Fibroblast of upper back skin (primary cell): Measurements from ENCODE around the gene ADARB2.

Experiments
- DNase-seq: peaks from one replicate; pipeline ENCODE4 v3.0.0-alpha.2; 2013

ADARB2 gene

GRCh38 chr10:1208366-1209311 is 528.7 kb downstream of the ADARB2 start:
- no peak for DNase-seq

- DNase-seq = no peak
These were observed 530.7 kb downstream of the ADARB2 start for GRCh38 chr10:1206601-1207000.

GRCh38 chr10:1206101-1206500 is 531.2 kb downstream of the ADARB2 start:
- no peak for DNase-seq

GRCh38 chr10:1205450-1206030 is 531.8 kb downstream of the ADARB2 start:
- no peak for DNase-seq

- no peak for DNase-seq
These were observed 532.6 kb downstream of the ADARB2 start for GRCh38 chr10:1204434-1205326.

GRCh38 chr10:1203704-1204103 is 533.6 kb downstream of the ADARB2 start:
- DNase-seq = no peak

GRCh38 chr10:1203216-1203615 is 534.1 kb downstream of the ADARB2 start:
- no peak for DNase-seq

GRCh38 chr10:1202343-1202742 is 535.0 kb downstream of the ADARB2 start:
- DNase-seq = no peak

GRCh38 chr10:1200866-1201807 is 536.2 kb downstream of the ADARB2 start:
- DNase-seq = no peak

GRCh38 chr10:1199897-1200721 is 537.2 kb downstream of the ADARB2 start:
- DNase-seq = no peak

GRCh38 chr10:1199345-1199673 is 538.0 kb downstream of the ADARB2 start:
- DNase-seq = no peak

- no peak for DNase-seq
These were observed 538.6 kb downstream of the ADARB2 start for GRCh38 chr10:1198453-1199344.

GRCh38 chr10:1197384-1197783 is 539.9 kb downstream of the ADARB2 start:
- DNase-seq = no peak

GRCh38 chr10:1196656-1197055 is 540.7 kb downstream of the ADARB2 start:
- DNase-seq = no peak

GRCh38 chr10:1195828-1196227 is 541.5 kb downstream of the ADARB2 start:
- no peak for DNase-seq

- no peak for DNase-seq
These were observed 543.2 kb downstream of the ADARB2 start for GRCh38 chr10:1194161-1194560.

GRCh38 chr10:1193561-1193960 is 543.8 kb downstream of the ADARB2 start:
- DNase-seq = no peak

- DNase-seq = no peak
These were observed 545.6 kb downstream of the ADARB2 start for GRCh38 chr10:1191752-1192151.

GRCh38 chr10:1190791-1191490 is 546.4 kb downstream of the ADARB2 start:
- no peak for DNase-seq

GRCh38 chr10:1190052-1190395 is 547.3 kb downstream of the ADARB2 start:
- no peak for DNase-seq
